Measurements from ENCODE around the gene BOC. TPM values are rescaled to one million over a fixed set of nuclear protein-coding genes. Genes with fewer than 3 reads are reported as not detected.
A peak's percentile ranks its signal among the peaks of the same experiment; 100 is the strongest.

Gene BOC
- total and polyA plus RNA-seq, 7 experiments from 2014 or later: 0.98 TPM; not detected in 6

DNA sequence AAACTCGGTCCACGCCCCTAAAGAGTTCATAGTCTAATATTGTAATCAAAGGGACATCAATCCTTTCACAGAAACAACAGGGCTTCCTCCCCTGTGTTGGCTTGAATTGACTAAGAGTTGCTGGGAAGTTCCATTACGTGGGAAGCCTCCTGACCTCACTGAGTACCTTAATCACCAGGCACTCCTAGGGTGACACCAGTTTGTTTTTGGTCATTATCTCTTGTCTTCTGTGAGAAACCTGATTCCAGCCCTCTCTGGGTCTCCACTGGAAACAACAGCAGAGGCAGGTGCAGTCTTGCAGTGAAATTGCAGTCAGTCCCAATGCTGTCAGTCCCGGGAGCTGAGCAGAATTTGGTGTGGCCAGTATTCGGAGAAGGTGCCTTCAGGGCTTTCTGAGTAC is 55.4 kb downstream of the BOC start:
- H3K9me3 Mint-ChIP-seq: no peaks in the 10 kb centered on the region
- no peak overlapping the region for H3K27ac Mint-ChIP-seq
- H3K36me3 ChIP-seq (ENCODE audit: control insufficient read depth in 2 of 3, insufficient read depth in 3 of 3, low read length in 3 of 3): no peaks in the 10 kb centered on the region
- ChIA-PET POLR2A (no interaction called here), CTCF (no interaction called here)
- peaks cover 0 to 11% (median 5%) of the 10 kb centered on the region in 5 donors for H3K27me3 Mint-ChIP-seq
- H3K4me1 ChIP-seq (ENCODE audit: control insufficient read depth in 2 of 2, insufficient read depth in 2 of 2, low read length in 2 of 2): no peaks in the 10 kb centered on the region
- no peak overlapping the region for H3K4me3 ChIP-seq (ENCODE audit: low read length)
- ATAC-seq (no peak), DNase-seq (no peak)
- no peaks in the 10 kb centered on the region for H3K9me3 ChIP-seq (ENCODE audit: control insufficient read depth in 2 of 3, low read length in 3 of 3)
- H3K27ac ChIP-seq (ENCODE audit: low read depth, low read length): no peak overlapping the region
- intact Hi-C loops (cut with micrococcal nuclease): no loop called here
- no peak overlapping the region for H3K4me3 Mint-ChIP-seq
- H3K27me3 ChIP-seq (ENCODE audit: control insufficient read depth in 2 of 2, insufficient read depth in 2 of 2, low read length in 2 of 2): no peaks in the 10 kb centered on the region
- H3K4me1 Mint-ChIP-seq: peaks cover 0 to 5% (median 0%) of the 10 kb centered on the region in 7 donors
- no peaks in the 10 kb centered on the region for H3K36me3 Mint-ChIP-seq

DNA sequence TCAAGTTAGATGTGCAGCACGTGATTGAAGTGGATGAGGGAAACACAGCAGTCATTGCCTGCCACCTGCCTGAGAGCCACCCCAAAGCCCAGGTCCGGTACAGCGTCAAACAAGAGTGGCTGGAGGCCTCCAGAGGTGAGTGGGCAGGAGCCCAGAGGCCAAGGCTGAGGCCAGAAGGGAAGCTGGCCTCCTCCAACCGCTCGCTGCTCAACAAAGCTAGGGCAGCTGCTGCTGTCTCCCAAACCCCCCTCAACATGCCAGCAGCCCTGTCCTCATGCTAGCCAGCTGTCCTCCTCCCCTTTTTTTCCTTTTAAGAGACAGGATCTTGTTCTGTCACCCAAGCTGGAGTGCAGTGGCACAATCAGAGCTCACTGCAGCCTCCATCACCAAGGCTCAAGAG is 57.0 kb downstream of the BOC start:
- Mint-ChIP-seq H3K4me3 (no peak overlapping the region), H3K4me1 (peaks cover 0 to 5% (median 0%) of the 10 kb centered on the region in 7 donors), H3K9me3 (no peaks in the 10 kb centered on the region), H3K36me3 (no peaks in the 10 kb centered on the region), H3K27ac (no peak overlapping the region), H3K27me3 (peaks cover 0 to 11% (median 3%) of the 10 kb centered on the region in 5 donors)
- no peaks in the 10 kb centered on the region for H3K36me3 ChIP-seq (ENCODE audit: control insufficient read depth in 2 of 3, insufficient read depth in 3 of 3, low read length in 3 of 3)
- no peaks in the 10 kb centered on the region for H3K4me1 ChIP-seq (ENCODE audit: control insufficient read depth in 2 of 2, insufficient read depth in 2 of 2, low read length in 2 of 2)
- intact Hi-C loops (cut with micrococcal nuclease): no loop called here
- DNase-seq: no peak
- ATAC-seq: no peak
- H3K9me3 ChIP-seq (ENCODE audit: control insufficient read depth in 2 of 3, low read length in 3 of 3): no peaks in the 10 kb centered on the region
- ChIA-PET CTCF (no interaction called here), POLR2A (no interaction called here)
- H3K27me3 ChIP-seq (ENCODE audit: control insufficient read depth in 2 of 2, insufficient read depth in 2 of 2, low read length in 2 of 2): no peaks in the 10 kb centered on the region
- H3K27ac ChIP-seq (ENCODE audit: low read depth, low read length): no peak overlapping the region
- no peak overlapping the region for H3K4me3 ChIP-seq (ENCODE audit: low read length)

DNA sequence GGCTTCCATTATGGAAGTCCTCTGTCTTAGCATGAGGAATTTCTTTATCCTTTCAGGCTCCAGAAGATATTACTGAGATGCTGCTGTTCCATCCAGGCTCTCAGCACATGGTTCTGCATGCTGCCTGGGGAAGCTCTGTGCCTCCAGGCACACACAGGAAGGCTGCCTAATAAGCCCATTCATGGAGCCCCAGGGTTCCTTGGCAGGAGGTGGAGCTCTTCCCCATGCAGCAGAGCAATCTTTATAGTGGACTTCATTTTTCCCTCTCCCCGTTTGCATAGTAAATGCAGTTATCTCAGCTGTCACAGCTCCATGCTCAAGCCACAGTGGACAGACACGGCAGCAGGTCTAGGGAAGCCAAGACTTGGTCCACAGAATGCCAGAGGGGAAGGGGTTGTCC is 57.6 kb downstream of the BOC start:
- POLR2A ChIA-PET: no interaction called here
- Histone ChIP-seq H3K9me3 (ENCODE audit: control insufficient read depth in 2 of 3, low read length in 3 of 3) (no peaks in the 10 kb centered on the region), H3K36me3 (ENCODE audit: control insufficient read depth in 2 of 3, insufficient read depth in 3 of 3, low read length in 3 of 3) (no peaks in the 10 kb centered on the region), H3K4me1 (ENCODE audit: control insufficient read depth in 2 of 2, insufficient read depth in 2 of 2, low read length in 2 of 2) (no peaks in the 10 kb centered on the region), H3K4me3 (ENCODE audit: low read length) (no peak overlapping the region), H3K27me3 (ENCODE audit: control insufficient read depth in 2 of 2, insufficient read depth in 2 of 2, low read length in 2 of 2) (no peaks in the 10 kb centered on the region), H3K27ac (ENCODE audit: low read depth, low read length) (no peak overlapping the region)
- ATAC-seq (no peak), DNase-seq (no peak)
- CTCF ChIA-PET: no interaction called here
- H3K4me1 Mint-ChIP-seq: peaks cover 0 to 5% (median 0%) of the 10 kb centered on the region in 7 donors
- H3K36me3 Mint-ChIP-seq: no peaks in the 10 kb centered on the region
- no peaks in the 10 kb centered on the region for H3K9me3 Mint-ChIP-seq
- no peak overlapping the region for H3K4me3 Mint-ChIP-seq
- intact Hi-C loops (cut with micrococcal nuclease): no loop called here
- H3K27me3 Mint-ChIP-seq: peaks cover 0 to 11% (median 3%) of the 10 kb centered on the region in 5 donors
- H3K27ac Mint-ChIP-seq: no peak overlapping the region

DNA sequence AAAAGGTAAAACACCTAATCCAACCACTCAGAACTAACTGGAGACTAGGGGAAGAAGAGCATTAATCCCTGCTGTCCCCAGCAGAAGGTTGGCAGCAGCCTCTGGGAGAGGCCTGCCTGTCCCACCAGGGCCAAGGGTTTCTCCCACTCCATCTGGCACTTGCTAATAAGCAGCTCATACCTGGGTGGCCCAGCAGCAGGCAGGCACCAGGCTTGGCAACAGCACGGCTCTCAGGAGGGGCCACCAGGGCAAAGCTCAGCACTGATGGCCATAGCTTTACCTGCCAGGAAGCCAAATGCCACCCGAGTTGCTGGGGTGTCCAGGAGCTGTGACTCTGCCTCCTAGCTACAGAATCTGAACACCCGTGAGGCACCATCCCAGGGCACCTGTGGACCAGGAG is 58.3 kb downstream of the BOC start:
- no peaks in the 10 kb centered on the region for H3K36me3 Mint-ChIP-seq
- H3K36me3 ChIP-seq (ENCODE audit: control insufficient read depth in 2 of 3, insufficient read depth in 3 of 3, low read length in 3 of 3): no peaks in the 10 kb centered on the region
- ATAC-seq (no peak), DNase-seq (no peak)
- POLR2A ChIA-PET: no interaction called here
- no peaks in the 10 kb centered on the region for H3K27me3 ChIP-seq (ENCODE audit: control insufficient read depth in 2 of 2, insufficient read depth in 2 of 2, low read length in 2 of 2)
- H3K4me3 Mint-ChIP-seq: no peak overlapping the region
- CTCF ChIA-PET: no interaction called here
- no peaks in the 10 kb centered on the region for H3K9me3 ChIP-seq (ENCODE audit: control insufficient read depth in 2 of 3, low read length in 3 of 3)
- no peak overlapping the region for H3K4me3 ChIP-seq (ENCODE audit: low read length)
- intact Hi-C loops (cut with micrococcal nuclease): no loop called here
- no peaks in the 10 kb centered on the region for H3K9me3 Mint-ChIP-seq
- no peaks in the 10 kb centered on the region for H3K4me1 ChIP-seq (ENCODE audit: control insufficient read depth in 2 of 2, insufficient read depth in 2 of 2, low read length in 2 of 2)
- H3K27ac Mint-ChIP-seq: no peak overlapping the region
- H3K27ac ChIP-seq (ENCODE audit: low read depth, low read length): no peak overlapping the region
- peaks cover 0 to 5% (median 0%) of the 10 kb centered on the region in 7 donors for H3K4me1 Mint-ChIP-seq
- H3K27me3 Mint-ChIP-seq: peaks cover 0 to 15% (median 3%) of the 10 kb centered on the region in 5 donors

DNA sequence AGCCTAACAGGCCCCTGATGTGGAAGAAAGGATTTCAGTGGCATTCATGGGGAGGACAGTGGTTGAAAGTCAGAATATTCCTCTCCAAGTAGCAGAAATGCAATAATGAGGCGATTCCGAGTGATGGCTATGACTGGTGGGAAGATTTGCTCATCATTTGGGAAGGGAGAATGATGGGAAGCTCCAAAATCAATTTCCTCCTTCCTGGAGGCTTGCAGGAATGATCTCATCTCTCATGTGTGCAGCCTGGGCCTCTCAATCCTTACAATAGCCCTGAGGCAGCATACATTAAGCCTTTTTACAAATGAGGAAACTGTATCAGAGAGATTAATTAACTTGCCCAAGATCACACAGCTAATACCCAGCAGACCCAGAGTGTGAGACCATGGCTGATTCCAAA is 58.7 kb downstream of the BOC start:
- H3K4me3 Mint-ChIP-seq: no peak overlapping the region
- no peaks in the 10 kb centered on the region for H3K9me3 Mint-ChIP-seq
- ATAC-seq (no peak), DNase-seq (no peak)
- ChIA-PET CTCF (no interaction called here), POLR2A (no interaction called here)
- intact Hi-C loops (cut with micrococcal nuclease): no loop called here
- peaks cover 0 to 5% (median 0%) of the 10 kb centered on the region in 7 donors for H3K4me1 Mint-ChIP-seq
- Histone ChIP-seq H3K9me3 (ENCODE audit: control insufficient read depth in 2 of 3, low read length in 3 of 3) (no peaks in the 10 kb centered on the region), H3K27ac (ENCODE audit: low read depth, low read length) (no peak overlapping the region), H3K4me3 (ENCODE audit: low read length) (no peak overlapping the region), H3K27me3 (ENCODE audit: control insufficient read depth in 2 of 2, insufficient read depth in 2 of 2, low read length in 2 of 2) (no peaks in the 10 kb centered on the region), H3K36me3 (ENCODE audit: control insufficient read depth in 2 of 3, insufficient read depth in 3 of 3, low read length in 3 of 3) (no peaks in the 10 kb centered on the region), H3K4me1 (ENCODE audit: control insufficient read depth in 2 of 2, insufficient read depth in 2 of 2, low read length in 2 of 2) (no peaks in the 10 kb centered on the region)
- H3K27me3 Mint-ChIP-seq: peaks cover 0 to 15% (median 2%) of the 10 kb centered on the region in 5 donors
- no peak overlapping the region for H3K27ac Mint-ChIP-seq
- H3K36me3 Mint-ChIP-seq: no peaks in the 10 kb centered on the region

DNA sequence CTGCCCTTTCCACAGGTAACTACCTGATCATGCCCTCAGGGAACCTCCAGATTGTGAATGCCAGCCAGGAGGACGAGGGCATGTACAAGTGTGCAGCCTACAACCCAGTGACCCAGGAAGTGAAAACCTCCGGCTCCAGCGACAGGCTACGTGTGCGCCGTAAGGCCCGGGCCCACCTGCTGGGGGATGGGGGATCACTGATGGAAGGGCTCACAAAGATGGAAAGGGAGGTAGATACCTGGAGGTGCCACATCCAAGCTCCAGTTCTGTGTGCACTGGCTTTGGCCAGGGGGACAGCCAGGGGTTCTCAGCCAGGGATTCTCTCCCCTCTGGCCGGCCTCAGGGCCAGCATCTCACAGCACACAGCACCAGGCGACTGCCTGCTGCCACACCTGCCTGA is 59.4 kb downstream of the BOC start:
- DNase-seq: no peak
- ATAC-seq: no peak
- ChIA-PET CTCF (no interaction called here), POLR2A (no interaction called here)
- Histone ChIP-seq H3K4me3 (ENCODE audit: low read length) (no peak overlapping the region), H3K27me3 (ENCODE audit: control insufficient read depth in 2 of 2, insufficient read depth in 2 of 2, low read length in 2 of 2) (no peaks in the 10 kb centered on the region), H3K4me1 (ENCODE audit: control insufficient read depth in 2 of 2, insufficient read depth in 2 of 2, low read length in 2 of 2) (no peaks in the 10 kb centered on the region), H3K9me3 (ENCODE audit: control insufficient read depth in 2 of 3, low read length in 3 of 3) (no peaks in the 10 kb centered on the region), H3K36me3 (ENCODE audit: control insufficient read depth in 2 of 3, insufficient read depth in 3 of 3, low read length in 3 of 3) (no peaks in the 10 kb centered on the region), H3K27ac (ENCODE audit: low read depth, low read length) (no peak overlapping the region)
- H3K4me3 Mint-ChIP-seq: no peak overlapping the region
- H3K4me1 Mint-ChIP-seq: peaks cover 0 to 5% (median under 1%) of the 10 kb centered on the region in 7 donors
- H3K27me3 Mint-ChIP-seq: peaks cover 0 to 15% (median 0%) of the 10 kb centered on the region in 5 donors
- H3K36me3 Mint-ChIP-seq: no peaks in the 10 kb centered on the region
- no peaks in the 10 kb centered on the region for H3K9me3 Mint-ChIP-seq
- intact Hi-C loops (cut with micrococcal nuclease): no loop called here
- H3K27ac Mint-ChIP-seq: peak overlapping the region in 1 of 9 donors; percentile 65

DNA sequence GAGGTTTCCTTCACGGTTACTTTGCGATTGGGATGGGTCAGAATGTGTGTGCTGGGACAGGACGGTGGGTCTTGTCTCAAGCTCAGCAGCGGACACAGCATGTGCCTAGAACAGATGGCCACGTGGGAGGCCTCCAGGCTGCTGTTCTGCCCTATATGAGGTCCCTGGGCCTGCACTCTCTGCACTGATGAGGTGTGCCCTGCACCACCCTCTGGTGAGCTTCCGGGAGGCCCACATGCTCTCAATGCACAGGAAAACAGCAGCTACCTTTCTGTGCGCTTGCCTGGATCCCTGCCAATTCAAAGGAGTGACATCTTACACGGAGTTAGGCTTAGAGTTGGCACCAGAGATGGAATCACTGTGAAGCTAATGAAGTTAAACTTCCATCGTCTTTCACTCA is 59.8 kb downstream of the BOC start:
- Histone ChIP-seq H3K27me3 (ENCODE audit: control insufficient read depth in 2 of 2, insufficient read depth in 2 of 2, low read length in 2 of 2) (no peaks in the 10 kb centered on the region), H3K27ac (ENCODE audit: low read depth, low read length) (no peak overlapping the region), H3K9me3 (ENCODE audit: control insufficient read depth in 2 of 3, low read length in 3 of 3) (no peaks in the 10 kb centered on the region), H3K36me3 (ENCODE audit: control insufficient read depth in 2 of 3, insufficient read depth in 3 of 3, low read length in 3 of 3) (no peaks in the 10 kb centered on the region), H3K4me1 (ENCODE audit: control insufficient read depth in 2 of 2, insufficient read depth in 2 of 2, low read length in 2 of 2) (no peaks in the 10 kb centered on the region), H3K4me3 (ENCODE audit: low read length) (no peak overlapping the region)
- ChIA-PET CTCF (no interaction called here), POLR2A (no interaction called here)
- DNase-seq: peak in 3 of 9 donors; percentile 4 to 52 (median 41)
- peak; percentile 24 for ATAC-seq
- H3K27me3 Mint-ChIP-seq: peaks cover 0 to 15% (median 0%) of the 10 kb centered on the region in 5 donors
- no peak overlapping the region for H3K4me3 Mint-ChIP-seq
- H3K4me1 Mint-ChIP-seq: peaks cover 3 to 5% (median 5%) of the 10 kb centered on the region in 7 donors
- no peaks in the 10 kb centered on the region for H3K36me3 Mint-ChIP-seq
- no peaks in the 10 kb centered on the region for H3K9me3 Mint-ChIP-seq
- intact Hi-C loops (cut with micrococcal nuclease): no loop called here
- peak overlapping the region in 1 of 9 donors; percentile 65 for H3K27ac Mint-ChIP-seq

Measured in naive thymus-derived CD4-positive, alpha-beta T cell (primary cell).